Measurements from ENCODE around the gene WDR46. TPM values are rescaled to one million over a fixed set of nuclear protein-coding genes. Genes with fewer than 3 reads are reported as not detected.

The WDR46 gene
- total and polyA plus RNA-seq, 10 of the 15 experiments (the other 5 are each of a cell fraction or from before 2014, with no cell fraction given): 10.1 to 147 (median 86.0) TPM

GRCh38 chr6:33313105-33313708 is 24.2 kb upstream of the WDR46 start (continued):
- no peak for TF ChIP-seq CBX5 (IDR thresholded peaks at IDR 0.05; ENCODE audit: low read depth)
- no peak for TF ChIP-seq HSF1 (IDR thresholded peaks at IDR 0.05; ENCODE audit: low read depth, low read length)
- TF ChIP-seq EP300 (IDR thresholded peaks at IDR 0.05; ENCODE audit: borderline replicate concordance in 1 of 2, control insufficient read depth in 1 of 2, low read depth in 2 of 2, low read length in 2 of 2): no peak
- peak; percentile 60; the same call in 1 of the 2 replicates for TF ChIP-seq IKZF1 (conservative IDR thresholded peaks at IDR 0.05)
- no peak for TF ChIP-seq RAD21 (IDR thresholded peaks at IDR 0.05; ENCODE audit: insufficient read depth, low read depth, low read length)
- no peak for TF ChIP-seq GABPA (IDR thresholded peaks at IDR 0.05; ENCODE audit: low read depth)
- TF ChIP-seq MXI1 (IDR thresholded peaks at IDR 0.05; ENCODE audit: low read depth, low read length): no peak; the same call in 1 of the 2 replicates
- TF ChIP-seq BHLHE40 (IDR thresholded peaks at IDR 0.05; ENCODE audit: borderline replicate concordance in 1 of 2, low read depth in 2 of 2, low read length in 1 of 2): no peak
- no peak for TF ChIP-seq YBX1 (IDR thresholded peaks at IDR 0.05)
- TF ChIP-seq, protein P1, sequence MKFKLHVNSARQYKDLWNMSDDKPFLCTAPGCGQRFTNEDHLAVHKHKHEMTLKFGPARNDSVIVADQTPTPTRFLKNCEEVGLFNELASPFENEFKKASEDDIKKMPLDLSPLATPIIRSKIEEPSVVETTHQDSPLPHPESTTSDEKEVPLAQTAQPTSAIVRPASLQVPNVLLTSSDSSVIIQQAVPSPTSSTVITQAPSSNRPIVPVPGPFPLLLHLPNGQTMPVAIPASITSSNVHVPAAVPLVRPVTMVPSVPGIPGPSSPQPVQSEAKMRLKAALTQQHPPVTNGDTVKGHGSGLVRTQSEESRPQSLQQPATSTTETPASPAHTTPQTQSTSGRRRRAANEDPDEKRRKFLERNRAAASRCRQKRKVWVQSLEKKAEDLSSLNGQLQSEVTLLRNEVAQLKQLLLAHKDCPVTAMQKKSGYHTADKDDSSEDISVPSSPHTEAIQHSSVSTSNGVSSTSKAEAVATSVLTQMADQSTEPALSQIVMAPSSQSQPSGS (IDR thresholded peaks at IDR 0.05; ENCODE audit: low read length): no peak
- TF ChIP-seq SKIL (IDR thresholded peaks at IDR 0.05; ENCODE audit: low read depth, poor library complexity, severe bottlenecking): no peak
- no peak for TF ChIP-seq ZNF622 (IDR thresholded peaks at IDR 0.05)
- no peak for TF ChIP-seq ZNF24 (IDR thresholded peaks at IDR 0.05)
- TF ChIP-seq MYC (IDR thresholded peaks at IDR 0.05; ENCODE audit: insufficient read depth, insufficient read length, insufficient replicate concordance, low read length, severe bottlenecking): no peak
- no peak for TF ChIP-seq IKZF2 (IDR thresholded peaks at IDR 0.05)
- TF ChIP-seq SIN3A (IDR thresholded peaks at IDR 0.05; ENCODE audit: low read depth, low read length): no peak; the same call in none of the 2 replicates
- TF ChIP-seq FOS (IDR thresholded peaks at IDR 0.05; ENCODE audit: borderline replicate concordance, extremely low read depth, insufficient read length): no peak
- TF ChIP-seq ASH2L (IDR thresholded peaks at IDR 0.05; ENCODE audit: borderline replicate concordance, low read depth): no peak
- peak; percentile 25 for TF ChIP-seq HDAC6 (IDR thresholded peaks at IDR 0.05; ENCODE audit: unreplicated experiment)
- TF ChIP-seq, protein P2, sequence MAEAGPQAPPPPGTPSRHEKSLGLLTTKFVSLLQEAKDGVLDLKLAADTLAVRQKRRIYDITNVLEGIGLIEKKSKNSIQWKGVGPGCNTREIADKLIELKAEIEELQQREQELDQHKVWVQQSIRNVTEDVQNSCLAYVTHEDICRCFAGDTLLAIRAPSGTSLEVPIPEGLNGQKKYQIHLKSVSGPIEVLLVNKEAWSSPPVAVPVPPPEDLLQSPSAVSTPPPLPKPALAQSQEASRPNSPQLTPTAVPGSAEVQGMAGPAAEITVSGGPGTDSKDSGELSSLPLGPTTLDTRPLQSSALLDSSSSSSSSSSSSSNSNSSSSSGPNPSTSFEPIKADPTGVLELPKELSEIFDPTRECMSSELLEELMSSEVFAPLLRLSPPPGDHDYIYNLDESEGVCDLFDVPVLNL (IDR thresholded peaks at IDR 0.05; ENCODE audit: low read depth, low read length): no peak
- no peak for TF ChIP-seq CHD2 (IDR thresholded peaks at IDR 0.05; ENCODE audit: borderline replicate concordance, low read depth, low read length)
- peak; percentile 22; the same call in 1 of the 2 replicates for TF ChIP-seq NKRF (conservative IDR thresholded peaks at IDR 0.05)

Measured in GM12878 (cell line).